GM19025 (cell line): Measurements from ENCODE around the gene F10.
"Not testable (repeated sequence)": the region's sequence is repeated elsewhere in the genome, so short reads cannot be mapped to it uniquely, and the experiment has no call there.

Experiments
- ATAC-seq: cut with Tn5 transposase; IDR thresholded peaks from one replicate; pipeline ENCODE4 v1.9.1; 2021; ENCODE audit warnings: mild to moderate bottlenecking, low read depth, moderate library complexity; ENCODE audit not compliant: unreplicated experiment

F10 gene

GRCh38 chr13:113150550-113151365 is 28.2 kb downstream of the F10 start:
- no peak for ATAC-seq

DNA sequence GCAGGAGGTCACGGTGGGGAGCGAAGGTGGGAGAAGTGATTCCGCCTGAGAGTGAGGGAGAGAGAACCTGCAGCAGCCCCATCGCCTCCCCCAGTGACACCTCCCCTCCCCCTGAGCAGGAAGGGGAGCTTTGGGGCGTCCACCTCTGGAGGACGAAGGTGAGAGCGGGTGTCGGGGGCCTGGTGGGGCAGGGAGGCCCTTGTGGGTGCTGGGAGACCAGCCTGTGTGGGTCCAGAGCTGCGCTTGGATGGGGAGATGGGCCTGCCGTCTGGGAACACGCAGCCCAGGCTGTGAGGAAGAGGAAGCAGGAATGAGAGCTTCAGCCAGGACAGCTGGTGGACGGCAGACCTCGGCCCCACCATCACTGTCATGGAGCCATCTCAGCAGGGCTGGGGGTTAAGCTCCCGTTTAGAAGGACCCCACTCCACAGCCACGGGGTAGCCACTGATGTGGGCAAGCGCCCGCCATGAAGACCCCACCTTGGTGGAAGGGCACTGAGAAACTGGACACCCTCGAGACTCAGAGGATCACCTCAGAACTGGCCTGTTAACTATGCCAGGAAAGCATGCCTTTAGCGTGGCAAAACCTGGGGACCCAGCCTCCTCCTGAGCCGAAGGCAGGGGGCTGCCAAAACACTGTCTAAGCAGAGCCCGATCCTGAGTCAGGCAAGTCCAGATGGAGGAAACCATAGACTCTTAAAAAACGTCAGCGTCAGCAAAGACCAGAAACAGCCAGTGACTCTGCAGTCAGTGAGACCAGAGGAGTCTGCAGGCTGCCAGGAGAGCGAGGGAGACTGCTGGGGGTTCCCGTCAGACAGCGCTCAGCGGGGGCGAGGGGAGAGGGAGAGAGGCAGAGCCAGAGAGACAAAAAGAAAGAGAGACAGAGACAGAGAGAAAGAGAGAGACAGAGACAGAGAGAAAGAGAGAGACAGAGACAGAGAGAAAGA is 29.4 kb downstream of the F10 start:
- ATAC-seq = no peak

DNA sequence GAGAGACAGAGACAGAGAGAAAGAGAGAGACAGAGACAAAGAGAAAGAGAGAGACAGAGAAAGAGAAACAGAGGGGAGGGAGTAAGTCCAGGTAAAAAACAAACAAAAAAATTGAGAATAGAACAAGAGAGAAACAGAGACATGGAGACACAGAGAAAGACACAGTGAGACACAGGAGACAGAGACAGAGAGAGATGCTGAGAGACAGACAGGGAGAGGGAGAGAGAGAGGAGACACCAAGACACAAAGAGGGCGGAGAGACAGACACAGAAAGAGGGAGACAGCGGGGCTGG is 30.0 kb downstream of the F10 start:
- no peak for ATAC-seq

DNA sequence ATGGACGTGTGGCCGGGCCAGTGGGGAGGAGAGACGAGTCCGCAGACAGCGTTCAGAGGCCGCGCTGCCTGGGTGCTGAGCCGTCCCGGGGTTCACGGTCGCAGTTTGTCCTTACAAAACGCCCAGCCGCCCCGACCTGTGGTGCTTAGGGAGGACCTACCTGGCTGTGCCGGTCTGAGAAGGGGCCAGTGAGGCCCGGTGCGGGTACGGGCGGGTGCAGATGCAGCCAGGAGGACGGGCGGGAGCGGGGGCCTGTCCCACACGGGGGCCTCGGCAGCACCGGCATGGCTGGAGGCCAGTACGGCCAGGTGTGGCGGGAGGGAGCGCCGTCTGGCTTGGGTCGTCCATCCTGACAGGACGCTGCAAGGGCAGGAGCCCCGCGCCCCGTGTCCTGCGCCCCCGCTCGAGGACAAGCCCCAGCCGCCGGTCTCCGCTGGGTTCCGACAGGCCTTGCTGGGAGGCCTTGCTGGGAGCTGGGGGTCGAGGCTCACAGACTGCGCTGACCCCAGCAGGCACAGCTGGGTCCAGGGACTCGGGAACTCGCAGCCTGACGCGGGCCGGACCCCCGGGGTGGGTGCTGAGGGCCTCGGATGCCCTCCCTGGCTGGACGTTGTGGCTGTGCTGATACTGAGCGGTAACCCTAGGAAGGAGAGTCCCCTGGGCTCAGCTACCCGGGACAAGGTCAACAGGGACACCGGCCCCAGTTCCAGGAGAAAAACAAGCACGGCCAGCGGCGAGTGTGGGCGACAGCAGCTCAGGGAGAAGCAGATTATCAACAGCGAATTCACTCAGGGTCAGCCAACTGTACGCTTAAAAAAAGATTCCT is 30.6 kb downstream of the F10 start:
- ATAC-seq = no peak

DNA sequence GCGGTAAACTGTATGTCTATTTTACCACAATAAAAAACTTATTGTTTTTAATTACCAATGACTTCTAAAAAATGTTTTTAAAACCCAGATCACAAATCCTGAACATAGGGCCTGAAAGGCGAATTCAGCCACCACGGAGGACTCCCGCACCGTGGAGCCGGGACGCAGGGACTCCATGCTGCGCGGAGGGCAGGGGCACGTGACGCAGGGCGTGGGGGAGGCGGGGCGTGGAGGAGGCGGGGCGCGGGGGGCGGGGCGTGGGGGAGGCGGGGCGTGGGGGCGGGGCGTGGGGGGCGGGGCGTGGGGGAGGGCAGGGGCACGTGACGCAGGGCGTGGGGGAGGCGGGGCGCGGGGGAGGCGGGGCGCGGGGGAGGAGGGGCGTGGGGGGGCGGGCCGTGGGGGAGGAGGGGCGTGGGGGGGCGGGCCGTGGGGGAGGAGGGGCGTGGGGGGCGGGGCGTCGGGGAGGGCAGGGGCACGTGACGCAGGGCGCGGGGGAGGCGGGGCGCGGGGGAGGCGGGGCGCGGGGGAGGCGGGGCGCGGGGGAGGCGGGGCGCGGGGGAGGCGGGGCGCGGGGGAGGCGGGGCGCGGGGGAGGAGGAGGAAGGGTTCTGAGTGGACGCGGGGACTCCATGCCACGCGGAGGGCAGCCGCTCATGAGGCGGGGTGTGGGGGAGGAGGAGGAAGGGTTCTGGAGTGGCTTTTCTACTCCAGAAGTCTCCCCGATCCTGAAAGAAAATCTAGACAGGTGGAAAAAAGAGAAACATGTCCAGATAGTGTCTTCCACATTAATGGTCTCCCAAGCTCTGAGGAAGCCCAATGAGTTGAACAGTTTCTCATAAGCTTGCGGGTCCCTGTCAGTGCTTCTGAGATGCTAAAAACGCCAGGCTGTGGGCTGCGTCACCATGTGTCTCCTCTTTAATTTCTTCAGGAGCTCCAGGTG is 31.5 kb downstream of the F10 start:
- no peak for ATAC-seq

DNA sequence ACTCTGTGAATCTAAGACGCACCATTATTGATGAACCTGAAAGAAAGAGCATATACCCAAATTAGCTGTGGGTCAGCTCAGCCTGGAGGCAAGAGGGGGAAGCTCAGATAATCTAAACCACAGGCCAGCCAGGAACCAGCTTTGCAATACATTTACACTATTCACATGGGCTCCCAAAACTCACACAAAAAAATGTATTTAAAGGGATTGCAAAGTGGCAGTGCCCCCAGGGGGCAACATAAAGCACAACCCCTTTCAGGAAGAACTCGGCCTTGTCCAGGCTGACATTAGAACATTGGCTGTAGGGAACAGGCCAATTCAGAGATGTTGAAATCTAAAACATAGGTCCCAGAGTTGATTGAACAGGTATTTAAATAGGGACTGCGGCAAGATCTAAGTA is 32.6 kb downstream of the F10 start:
- ATAC-seq = no peak

GRCh38 chr13:113155982-113156655 is 33.5 kb downstream of the F10 start:
- ATAC-seq = no peak

DNA sequence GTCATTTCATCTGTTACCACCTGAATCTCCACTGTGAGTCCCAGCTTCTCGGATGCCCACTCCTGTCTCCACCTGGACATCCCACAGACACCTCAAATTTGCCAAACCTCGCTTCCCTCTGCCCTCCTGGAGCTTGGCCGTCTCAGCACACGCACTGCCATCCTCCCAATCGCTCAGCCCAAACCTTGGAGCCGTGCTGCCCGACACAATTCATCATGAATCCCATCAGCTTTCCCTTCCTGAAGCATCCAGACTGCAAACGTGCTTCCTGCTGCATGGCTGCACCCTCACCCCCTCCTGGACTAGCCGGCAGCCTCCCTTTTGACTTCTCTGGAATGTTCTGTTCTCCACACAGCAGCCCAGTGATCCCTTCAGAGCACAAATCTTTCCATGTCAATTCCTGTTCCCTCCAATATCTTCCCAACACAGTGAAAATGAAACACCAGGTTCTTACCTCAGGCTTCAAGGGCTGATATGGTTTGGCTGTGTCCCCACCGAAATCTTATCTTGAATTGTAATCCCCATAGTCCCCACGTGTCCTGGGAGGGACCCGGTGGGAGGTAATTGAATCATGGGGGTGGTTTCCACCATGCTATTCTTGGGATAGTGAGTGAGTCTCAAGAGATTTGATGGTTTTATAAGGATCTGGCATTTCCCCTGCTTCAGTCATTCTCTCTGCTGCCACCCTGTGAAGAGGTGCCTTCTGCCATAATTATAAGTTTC is 34.8 kb downstream of the F10 start:
- ATAC-seq = no peak

GRCh38 chr13:113157929-113158747 is 35.5 kb downstream of the F10 start, which contains the start of gene PROZ:
PROZ (plus strand) TSS chr13:113158648; CDS start chr13:113158661, 13 bp downstream.
- no peak for ATAC-seq

- ATAC-seq = no peak
Measured at GRCh38 chr13:113158946-113159345, 36.3 kb downstream of the F10 start.

DNA sequence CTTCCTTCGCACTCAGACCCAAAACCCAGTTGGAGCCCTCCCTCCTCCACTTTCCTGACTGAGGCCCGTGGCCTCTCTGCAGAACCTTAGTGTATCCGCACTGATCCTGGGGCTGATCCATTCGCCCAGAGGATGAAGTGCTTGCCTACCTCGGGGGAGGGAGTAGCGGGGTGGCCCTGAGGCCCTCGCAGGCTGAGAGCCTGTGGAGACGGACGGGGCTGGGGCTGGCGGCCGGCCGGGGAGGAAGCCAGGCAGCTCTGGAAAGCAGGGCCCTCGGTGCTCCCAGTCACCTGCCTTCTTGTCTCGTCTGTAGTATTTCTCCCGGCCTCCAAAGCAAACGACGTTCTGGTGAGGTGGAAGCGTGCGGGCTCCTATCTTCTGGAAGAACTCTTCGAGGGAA is 37.1 kb downstream of the F10 start:
- no peak for ATAC-seq

- no peak for ATAC-seq
Measured at GRCh38 chr13:113160983-113161382, 38.4 kb downstream of the F10 start.

- ATAC-seq = no peak
Measured at GRCh38 chr13:113161433-113161832, 38.8 kb downstream of the F10 start.

DNA sequence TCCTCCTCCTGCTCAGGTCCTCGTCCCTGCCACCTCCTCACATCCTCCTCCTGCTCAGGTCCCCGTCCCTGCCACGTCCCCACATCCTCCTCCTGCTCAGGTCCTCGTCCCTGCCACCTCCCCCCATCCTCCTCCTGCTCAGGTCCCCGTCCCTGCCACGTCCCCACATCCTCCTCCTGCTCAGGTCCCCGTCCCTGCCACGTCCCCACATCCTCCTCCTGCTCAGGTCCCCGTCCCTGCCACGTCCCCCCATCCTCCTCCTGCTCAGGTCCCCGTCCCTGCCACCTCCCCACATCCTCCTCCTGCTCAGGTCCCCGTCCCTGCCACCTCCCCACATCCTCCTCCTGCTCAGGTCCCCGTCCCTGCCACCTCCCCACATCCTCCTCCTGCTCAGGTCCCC is 39.4 kb downstream of the F10 start:
- ATAC-seq = not testable (repeated sequence)

DNA sequence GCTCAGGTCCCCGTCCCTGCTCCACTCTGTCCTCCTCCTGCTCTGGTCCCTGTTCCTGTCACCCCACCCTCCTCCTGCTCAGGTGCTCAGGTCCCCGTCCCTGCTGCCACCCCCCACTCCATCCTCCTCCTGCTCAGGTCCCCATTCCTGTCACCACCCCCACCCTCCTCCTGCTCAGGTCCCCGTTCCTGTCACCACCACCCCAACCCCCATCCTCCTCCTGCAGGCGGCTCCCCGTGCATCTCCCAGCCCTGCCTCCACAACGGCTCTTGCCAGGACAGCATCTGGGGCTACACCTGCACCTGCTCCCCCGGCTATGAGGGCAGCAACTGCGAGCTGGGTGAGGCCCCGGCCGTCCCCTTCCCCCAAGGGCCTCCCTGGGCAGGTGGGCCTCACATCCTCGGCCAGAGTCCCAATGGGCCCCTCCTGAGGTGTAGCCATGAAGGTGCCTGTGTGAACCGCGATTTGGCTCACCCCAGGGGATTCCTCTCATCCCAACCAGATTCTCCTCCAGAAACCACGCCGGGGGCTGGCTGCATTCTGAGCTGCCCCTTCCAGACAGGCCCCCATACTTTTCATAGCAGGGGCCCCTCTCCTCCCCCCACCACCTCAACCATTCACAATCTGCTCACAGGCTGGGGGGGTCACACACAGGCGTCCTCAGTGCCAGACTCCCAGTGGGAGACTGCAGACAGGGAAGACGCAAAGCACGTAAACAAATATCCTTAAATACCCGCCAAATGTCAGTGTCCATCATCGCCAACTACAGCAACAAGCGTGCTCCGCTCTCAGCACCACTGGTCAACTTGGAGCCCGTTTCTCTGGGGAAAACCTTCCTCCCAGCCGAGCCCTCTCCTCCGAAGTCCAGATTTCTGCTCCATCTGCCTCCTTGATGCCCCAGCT is 40.4 kb downstream of the F10 start:
- no peak for ATAC-seq

DNA sequence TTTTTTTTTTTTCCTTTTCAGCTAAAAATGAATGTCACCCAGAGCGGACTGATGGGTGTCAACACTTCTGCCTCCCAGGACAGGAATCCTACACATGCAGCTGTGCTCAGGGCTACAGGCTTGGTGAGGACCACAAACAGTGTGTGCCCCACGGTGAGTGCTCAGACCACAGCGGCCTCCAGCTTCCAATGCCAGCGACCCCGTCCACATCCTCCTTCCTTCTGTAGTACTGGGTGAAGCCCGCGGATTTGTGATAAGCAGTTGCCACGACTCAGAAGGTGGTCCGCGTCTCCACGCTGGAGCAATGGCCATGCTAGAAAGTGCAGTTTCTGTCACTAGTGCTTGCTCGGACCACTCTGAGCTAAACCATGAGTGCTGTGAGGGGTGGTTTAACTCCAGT is 41.9 kb downstream of the F10 start:
- ATAC-seq = no peak

- no peak for ATAC-seq
Measured at GRCh38 chr13:113166266-113166665, 43.7 kb downstream of the F10 start.
